Measurements from ENCODE around the gene LARP6. TPM values are rescaled to one million over a fixed set of nuclear protein-coding genes. Genes with fewer than 3 reads are reported as not detected.

The LARP6 gene
- total and polyA plus RNA-seq, 2 of the 13 experiments (the other 11 are each of a cell fraction or from before 2014, with no cell fraction given): 2.9 to 8.2 TPM

- BruUV-seq (replicated peaks): no TSS peak
- DNase-seq (ENCODE audit: low spot score) (no peak), FAIRE-seq (no peak), ATAC-seq (no peak)
- peaks cover 0 to 17% of the 10 kb centered on the region in 2 experiments; a peak in 3 of 5 replicates for H3K27me3 ChIP-seq (ENCODE audit: control insufficient read depth in 1 of 2, insufficient read depth in 2 of 2, low read length in 2 of 2)
- no peak overlapping the region for H3K4me3 ChIP-seq (replicated peaks in 1 of 3; ENCODE audit: insufficient read depth in 1 of 3, low read depth in 2 of 3, low read length in 3 of 3)
- H3K4me1 ChIP-seq (ENCODE audit: insufficient read depth, low read length): peaks cover 30% of the 10 kb centered on the region
- H3K79me2 ChIP-seq (ENCODE audit: insufficient read depth, low read length): no peaks in the 10 kb centered on the region
- no peak overlapping the region for H2AFZ ChIP-seq (ENCODE audit: low read length)
- H3K27ac ChIP-seq (ENCODE audit: extremely low read length, insufficient read depth, low read length): no peak overlapping the region
- H3K36me3 ChIP-seq (replicated peaks in 1 of 2; ENCODE audit: control insufficient read depth in 1 of 2, insufficient read depth in 2 of 2, low read length in 2 of 2): no peaks in the 10 kb centered on the region
- no peaks in the 10 kb centered on the region for H3K9me3 ChIP-seq (ENCODE audit: low read length)
- WGBS (ENCODE audit: low lambda C conversion rate): 28% methylated on average over 5 of the region's 5 CpGs
- no peaks in the 10 kb centered on the region for H4K20me1 ChIP-seq (ENCODE audit: insufficient read depth, low read length)
- in situ Hi-C loops (cut with HindIII; ENCODE audit: extremely low pct_ligation_motif_present, low pct_unique_long_range_greater_than_20kb): no loop called here
- H3K4me2 ChIP-seq (ENCODE audit: low read depth, low read length): no peak overlapping the region
- intact Hi-C loops (cut with micrococcal nuclease; ENCODE audit: unreplicated experiment): no loop called here
- H3K9ac ChIP-seq (ENCODE audit: insufficient read depth, low read depth, low read length): no peak overlapping the region
- ChIA-PET CTCF (ENCODE audit: low intra/inter-chr PET ratio, low total read pairs) (no interaction called here), POLR2A (interaction anchor here (0.8 to 6.3 kb wide), 7 partner anchors 11 to 34 kb away, joined by 3 to 69 read pairs (median 5); no protein-coding TSS in a partner anchor)
- TF ChIP-seq, protein P1, sequence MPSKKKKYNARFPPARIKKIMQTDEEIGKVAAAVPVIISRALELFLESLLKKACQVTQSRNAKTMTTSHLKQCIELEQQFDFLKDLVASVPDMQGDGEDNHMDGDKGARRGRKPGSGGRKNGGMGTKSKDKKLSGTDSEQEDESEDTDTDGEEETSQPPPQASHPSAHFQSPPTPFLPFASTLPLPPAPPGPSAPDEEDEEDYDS (CRISPR knock-in tag; IDR thresholded peaks at IDR 0.05): no peak
- TF ChIP-seq ZNF556 (CRISPR knock-in tag; IDR thresholded peaks at IDR 0.05; ENCODE audit: borderline replicate concordance) (no peak), ELF1 (CRISPR knock-in tag; IDR thresholded peaks at IDR 0.05) (no peak), NFAT5 (CRISPR knock-in tag; IDR thresholded peaks at IDR 0.05) (no peak), NBN (conservative IDR thresholded peaks at IDR 0.05) (no peak), MYC (CRISPR knock-in tag; IDR thresholded peaks at IDR 0.05; ENCODE audit: borderline replicate concordance) (no peak)
- TF ChIP-seq, protein P2, sequence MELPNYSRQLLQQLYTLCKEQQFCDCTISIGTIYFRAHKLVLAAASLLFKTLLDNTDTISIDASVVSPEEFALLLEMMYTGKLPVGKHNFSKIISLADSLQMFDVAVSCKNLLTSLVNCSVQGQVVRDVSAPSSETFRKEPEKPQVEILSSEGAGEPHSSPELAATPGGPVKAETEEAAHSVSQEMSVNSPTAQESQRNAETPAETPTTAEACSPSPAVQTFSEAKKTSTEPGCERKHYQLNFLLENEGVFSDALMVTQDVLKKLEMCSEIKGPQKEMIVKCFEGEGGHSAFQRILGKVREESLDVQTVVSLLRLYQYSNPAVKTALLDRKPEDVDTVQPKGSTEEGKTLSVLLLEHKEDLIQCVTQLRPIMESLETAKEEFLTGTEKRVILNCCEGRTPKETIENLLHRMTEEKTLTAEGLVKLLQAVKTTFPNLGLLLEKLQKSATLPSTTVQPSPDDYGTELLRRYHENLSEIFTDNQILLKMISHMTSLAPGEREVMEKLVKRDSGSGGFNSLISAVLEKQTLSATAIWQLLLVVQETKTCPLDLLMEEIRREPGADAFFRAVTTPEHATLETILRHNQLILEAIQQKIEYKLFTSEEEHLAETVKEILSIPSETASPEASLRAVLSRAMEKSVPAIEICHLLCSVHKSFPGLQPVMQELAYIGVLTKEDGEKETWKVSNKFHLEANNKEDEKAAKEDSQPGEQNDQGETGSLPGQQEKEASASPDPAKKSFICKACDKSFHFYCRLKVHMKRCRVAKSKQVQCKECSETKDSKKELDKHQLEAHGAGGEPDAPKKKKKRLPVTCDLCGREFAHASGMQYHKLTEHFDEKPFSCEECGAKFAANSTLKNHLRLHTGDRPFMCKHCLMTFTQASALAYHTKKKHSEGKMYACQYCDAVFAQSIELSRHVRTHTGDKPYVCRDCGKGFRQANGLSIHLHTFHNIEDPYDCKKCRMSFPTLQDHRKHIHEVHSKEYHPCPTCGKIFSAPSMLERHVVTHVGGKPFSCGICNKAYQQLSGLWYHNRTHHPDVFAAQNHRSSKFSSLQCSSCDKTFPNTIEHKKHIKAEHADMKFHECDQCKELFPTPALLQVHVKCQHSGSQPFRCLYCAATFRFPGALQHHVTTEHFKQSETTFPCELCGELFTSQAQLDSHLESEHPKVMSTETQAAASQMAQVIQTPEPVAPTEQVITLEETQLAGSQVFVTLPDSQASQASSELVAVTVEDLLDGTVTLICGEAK (IDR thresholded peaks at IDR 0.05): no peak
- TF ChIP-seq, protein P2 (CRISPR knock-in tag; IDR thresholded peaks at IDR 0.05): no peak
These were observed 3.1 kb upstream of the LARP6 start for GRCh38 chr15:70856884-70857561.
